Natural killer cell (primary cell): ENCODE measurements around the gene DOK3. TPM values are rescaled to one million over a fixed set of nuclear protein-coding genes. Genes with fewer than 3 reads are reported as not detected.
A peak's percentile ranks its signal among the peaks of the same experiment; 100 is the strongest.

ENCODE experiments used
- ATAC-seq, 3 donors: fragments of 150-1000 bp in 2 of 3; fragments of 200-7000 bp in 1 of 3; cut with Tn5 transposase; 1 replicate in 1 of 3; 2 replicates in 2 of 3; pipeline ENCODE4 v1.10.0; 2021; ENCODE audit warnings: mild to moderate bottlenecking in 2 of 3, moderate library complexity in 2 of 3
- DNase-seq, 2 donors: peaks; one replicate each; pipeline versions ENCODE4 v3.0.0 to v3.0.0-alpha.2; 2013 to 2021; ENCODE audit warnings: mixed read lengths in 1 of 2
- H3K27ac ChIP-seq: one replicate; pipeline ENCODE4 v1.5.1; 2013; ENCODE audit warnings: mild to moderate bottlenecking, low read length
- H3K27me3 ChIP-seq: one replicate; pipeline ENCODE4 v1.6.1; 2013; ENCODE audit warnings: low read length; ENCODE audit not compliant: control insufficient read depth, insufficient read depth
- H3K36me3 ChIP-seq: one replicate; pipeline ENCODE4 v1.6.1; 2013; ENCODE audit warnings: low read length; ENCODE audit not compliant: control insufficient read depth, insufficient read depth
- H3K4me1 ChIP-seq: one replicate; pipeline ENCODE4 v1.6.1; 2013; ENCODE audit warnings: low read length; ENCODE audit not compliant: control insufficient read depth, insufficient read depth
- H3K4me3 ChIP-seq: one replicate; pipeline ENCODE4 v1.5.1; 2013; ENCODE audit warnings: low read length
- H3K9me3 ChIP-seq: one replicate; pipeline ENCODE4 v1.6.1; 2013; ENCODE audit warnings: low read length; ENCODE audit not compliant: control insufficient read depth, insufficient read depth
- H3K27ac Mint-ChIP-seq, 2 donors: one replicate each; pipeline ENCODE4 v1.8.0; 2022; ENCODE audit warnings: mild to moderate bottlenecking in 2 of 2, mixed read lengths in 2 of 2, moderate library complexity in 1 of 2
- H3K27me3 Mint-ChIP-seq, 2 donors: one replicate each; pipeline ENCODE4 v1.8.0; 2022; ENCODE audit warnings: low read depth in 2 of 2, mixed read lengths in 2 of 2
- H3K36me3 Mint-ChIP-seq: one replicate; pipeline ENCODE4 v1.8.0; 2022; ENCODE audit warnings: mixed read lengths
- H3K4me1 Mint-ChIP-seq, 2 donors: one replicate each; pipeline ENCODE4 v1.8.0; 2022; ENCODE audit warnings: mixed read lengths in 2 of 2
- H3K4me3 Mint-ChIP-seq: one replicate; pipeline ENCODE4 v1.8.0; 2022; ENCODE audit warnings: mild to moderate bottlenecking, moderate library complexity, mixed read lengths
- H3K9me3 Mint-ChIP-seq, 2 donors: one replicate each; pipeline ENCODE4 v1.8.0; 2022; ENCODE audit warnings: mixed read lengths in 2 of 2
- WGBS: methylation state at CpG from one replicate; pipeline ENCODE4 v1.1.7; 2013; ENCODE audit warnings: missing lambda C conversion rate; ENCODE audit not compliant: insufficient coverage; 5-methylcytosine and 5-hydroxymethylcytosine counted together
- intact Hi-C: fragments of 100-400 bp; cut with micrococcal nuclease; formaldehyde crosslinking; loops from one replicate; pipeline ENCODE4 v1.14.2; 2022
- total RNA-seq, 4 donors: library from RNA; stranded (reverse); fragments of 120-200 nt in 1 of 4; gene quantifications; one replicate each; pipeline versions ENCODE4 v1.2.3 to v1.2.4, GENCODE V29; 2013 to 2022
- TF ChIP-seq, protein P1 (sequence below): fragments of 200-600 bp; IDR thresholded peaks from one replicate; pipeline ENCODE4 v1.8.0; 2022; ENCODE audit warnings: antibody characterized with exemption

Gene DOK3
- total RNA-seq, 3 donors from 2014 or later (not counting 1 experiment from before 2014, with no cell fraction given) = 3.5 to 19.8 (median 9.1) TPM

DNA sequence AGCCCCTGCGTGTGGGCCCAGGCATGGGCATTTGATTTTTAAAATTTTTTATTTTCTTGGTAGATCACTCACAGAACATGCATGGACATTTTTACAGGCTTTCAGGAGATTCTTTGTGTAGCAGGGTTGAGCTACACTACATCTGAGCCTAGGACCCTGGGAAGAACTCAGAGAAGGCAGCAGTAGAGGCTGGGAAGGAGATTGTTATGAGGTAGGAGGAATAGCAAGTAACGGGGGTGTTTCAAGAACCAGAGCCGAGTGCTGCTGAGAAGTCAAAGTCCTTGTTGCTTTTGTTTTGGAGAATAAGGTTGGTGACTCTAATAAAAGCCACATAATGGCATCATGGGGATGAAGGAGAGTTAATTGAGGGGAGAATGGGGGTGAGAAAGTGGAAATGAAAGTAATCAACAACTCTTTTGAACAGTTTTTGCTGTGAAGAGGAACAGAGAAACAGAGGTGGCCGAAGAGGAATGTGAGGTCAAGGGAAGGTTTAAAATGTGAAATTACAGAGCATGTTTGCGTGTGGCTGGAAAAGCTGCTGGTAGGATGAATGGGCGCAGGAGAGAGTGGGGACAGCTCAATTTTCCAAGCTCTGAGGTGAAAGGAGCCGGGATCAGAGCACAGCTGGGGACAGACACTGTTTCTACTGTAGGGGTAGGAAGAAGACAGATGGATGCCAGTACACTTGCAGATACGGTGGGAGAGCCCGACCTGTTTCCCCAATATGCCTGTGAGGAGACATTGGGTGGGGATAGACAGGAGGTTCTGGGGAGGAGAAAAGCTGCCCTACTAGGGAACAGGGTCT, 7.5 kb downstream of the DOK3 start:
- TF ChIP-seq, protein P1, sequence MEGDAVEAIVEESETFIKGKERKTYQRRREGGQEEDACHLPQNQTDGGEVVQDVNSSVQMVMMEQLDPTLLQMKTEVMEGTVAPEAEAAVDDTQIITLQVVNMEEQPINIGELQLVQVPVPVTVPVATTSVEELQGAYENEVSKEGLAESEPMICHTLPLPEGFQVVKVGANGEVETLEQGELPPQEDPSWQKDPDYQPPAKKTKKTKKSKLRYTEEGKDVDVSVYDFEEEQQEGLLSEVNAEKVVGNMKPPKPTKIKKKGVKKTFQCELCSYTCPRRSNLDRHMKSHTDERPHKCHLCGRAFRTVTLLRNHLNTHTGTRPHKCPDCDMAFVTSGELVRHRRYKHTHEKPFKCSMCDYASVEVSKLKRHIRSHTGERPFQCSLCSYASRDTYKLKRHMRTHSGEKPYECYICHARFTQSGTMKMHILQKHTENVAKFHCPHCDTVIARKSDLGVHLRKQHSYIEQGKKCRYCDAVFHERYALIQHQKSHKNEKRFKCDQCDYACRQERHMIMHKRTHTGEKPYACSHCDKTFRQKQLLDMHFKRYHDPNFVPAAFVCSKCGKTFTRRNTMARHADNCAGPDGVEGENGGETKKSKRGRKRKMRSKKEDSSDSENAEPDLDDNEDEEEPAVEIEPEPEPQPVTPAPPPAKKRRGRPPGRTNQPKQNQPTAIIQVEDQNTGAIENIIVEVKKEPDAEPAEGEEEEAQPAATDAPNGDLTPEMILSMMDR = no peak
- H3K36me3 ChIP-seq = no peaks in the 10 kb centered on the region
- no peaks in the 10 kb centered on the region for H3K9me3 Mint-ChIP-seq
- DNase-seq (no peak), ATAC-seq (no peak)
- H3K4me3 ChIP-seq = no peak overlapping the region
- intact Hi-C loops = loop anchor here (1.0 kb wide), 3 partner anchors 98 to 184 kb away; no protein-coding TSS in a partner anchor
- H3K27me3 Mint-ChIP-seq = peaks cover 10 to 17% of the 10 kb centered on the region in 2 donors
- WGBS = 66% methylated on average over 9 of the region's 9 CpGs
- no peak overlapping the region for H3K4me3 Mint-ChIP-seq
- no peaks in the 10 kb centered on the region for H3K36me3 Mint-ChIP-seq
- H3K27ac ChIP-seq = no peak overlapping the region
- H3K9me3 ChIP-seq = no peaks in the 10 kb centered on the region
- no peak overlapping the region for H3K27ac Mint-ChIP-seq
- peaks cover 18 to 27% of the 10 kb centered on the region in 2 donors for H3K4me1 Mint-ChIP-seq
- H3K4me1 ChIP-seq = peaks cover 32% of the 10 kb centered on the region
- peaks cover 5% of the 10 kb centered on the region for H3K27me3 ChIP-seq

GRCh38 chr5:177500685-177501522, 8.7 kb downstream of the DOK3 start:
- intact Hi-C loops = loop anchor here (1.0 kb wide), 3 partner anchors 97 to 183 kb away; no protein-coding TSS in a partner anchor
- H3K9me3 ChIP-seq = no peaks in the 10 kb centered on the region
- Mint-ChIP-seq H3K27ac (no peak overlapping the region), H3K4me1 (peaks cover 18 to 32% of the 10 kb centered on the region in 2 donors), H3K9me3 (no peaks in the 10 kb centered on the region), H3K27me3 (peaks cover 10 to 17% of the 10 kb centered on the region in 2 donors), H3K4me3 (no peak overlapping the region), H3K36me3 (no peaks in the 10 kb centered on the region)
- peaks cover 44% of the 10 kb centered on the region for H3K4me1 ChIP-seq
- DNase-seq (peak; percentile 84 to 91), ATAC-seq (peak; percentile 30 to 52 (median 43))
- WGBS = 32% methylated on average over 9 of the region's 10 CpGs
- peaks cover 5% of the 10 kb centered on the region for H3K27me3 ChIP-seq
- no peak overlapping the region for H3K27ac ChIP-seq
- H3K4me3 ChIP-seq = no peak overlapping the region
- TF ChIP-seq, protein P1 = peak; percentile 92
- no peaks in the 10 kb centered on the region for H3K36me3 ChIP-seq

DNA sequence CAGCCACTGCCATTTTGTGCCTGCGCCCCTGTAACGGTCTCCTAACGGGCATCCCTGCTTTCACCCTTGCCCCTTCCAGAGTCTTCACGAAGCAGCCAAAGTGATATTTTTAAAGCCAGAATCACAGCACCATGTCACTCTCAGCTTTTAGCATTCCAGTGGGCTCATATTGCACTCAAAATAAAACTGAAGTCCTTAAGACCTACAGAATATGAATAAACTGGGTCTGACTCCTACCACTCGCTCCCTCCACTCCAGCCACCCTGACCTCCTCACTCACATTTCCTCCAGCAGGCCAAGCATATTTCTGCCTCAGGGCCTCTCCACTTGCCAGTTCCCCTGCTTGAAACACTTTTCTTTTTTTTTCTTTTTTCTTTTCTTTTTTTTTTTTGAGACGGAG, 9.8 kb downstream of the DOK3 start:
- Histone ChIP-seq H3K36me3 (no peaks in the 10 kb centered on the region), H3K27ac (no peak overlapping the region), H3K27me3 (peaks cover 5% of the 10 kb centered on the region), H3K4me1 (peaks cover 55% of the 10 kb centered on the region), H3K4me3 (no peak overlapping the region), H3K9me3 (no peaks in the 10 kb centered on the region)
- Mint-ChIP-seq H3K27me3 (peaks cover 10 to 17% of the 10 kb centered on the region in 2 donors), H3K4me1 (peaks cover 18 to 38% of the 10 kb centered on the region in 2 donors), H3K9me3 (no peaks in the 10 kb centered on the region), H3K36me3 (no peaks in the 10 kb centered on the region), H3K4me3 (peak overlapping the region; percentile 31), H3K27ac (no peak overlapping the region)
- 97% methylated on average over 6 of the region's 6 CpGs for WGBS
- DNase-seq (no peak), ATAC-seq (no peak)
- TF ChIP-seq, protein P1 = no peak
- intact Hi-C loops = loop anchor here (10.0 kb wide), 1 partner anchor 385 kb away; no protein-coding TSS in a partner anchor
